GM06990 (cell line): ENCODE results near the gene DTD1.

Source experiments
- DNase-seq: peaks from one replicate; pipeline ENCODE4 v3.0.0-alpha.2; 2011; ENCODE audit not compliant: insufficient read length; ENCODE audit errors: extremely low read depth
- H3K27me3 ChIP-seq: replicated peaks from 2 replicates; pipeline ENCODE4 v1.6.0; 2011; ENCODE audit warnings: low read length; ENCODE audit not compliant: control insufficient read depth, insufficient read depth
- H3K36me3 ChIP-seq: 2 replicates; pipeline ENCODE4 v1.5.1; 2011; ENCODE audit warnings: low read length; ENCODE audit not compliant: control insufficient read depth, insufficient read depth
- H3K4me3 ChIP-seq: replicated peaks from 2 replicates; pipeline ENCODE4 v1.5.1; 2011; ENCODE audit warnings: low read depth, mild to moderate bottlenecking, control low read depth, low read length
- TF ChIP-seq, protein P1 (sequence below): IDR thresholded peaks from 2 replicates; pipeline ENCODE4 v1.5.1; 2011; ENCODE audit warnings: low read length, control low read depth, mild to moderate bottlenecking, inconsistent platforms; ENCODE audit not compliant: insufficient read depth, poor library complexity, severe bottlenecking

Gene DTD1, protein sequence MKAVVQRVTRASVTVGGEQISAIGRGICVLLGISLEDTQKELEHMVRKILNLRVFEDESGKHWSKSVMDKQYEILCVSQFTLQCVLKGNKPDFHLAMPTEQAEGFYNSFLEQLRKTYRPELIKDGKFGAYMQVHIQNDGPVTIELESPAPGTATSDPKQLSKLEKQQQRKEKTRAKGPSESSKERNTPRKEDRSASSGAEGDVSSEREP

DNA sequence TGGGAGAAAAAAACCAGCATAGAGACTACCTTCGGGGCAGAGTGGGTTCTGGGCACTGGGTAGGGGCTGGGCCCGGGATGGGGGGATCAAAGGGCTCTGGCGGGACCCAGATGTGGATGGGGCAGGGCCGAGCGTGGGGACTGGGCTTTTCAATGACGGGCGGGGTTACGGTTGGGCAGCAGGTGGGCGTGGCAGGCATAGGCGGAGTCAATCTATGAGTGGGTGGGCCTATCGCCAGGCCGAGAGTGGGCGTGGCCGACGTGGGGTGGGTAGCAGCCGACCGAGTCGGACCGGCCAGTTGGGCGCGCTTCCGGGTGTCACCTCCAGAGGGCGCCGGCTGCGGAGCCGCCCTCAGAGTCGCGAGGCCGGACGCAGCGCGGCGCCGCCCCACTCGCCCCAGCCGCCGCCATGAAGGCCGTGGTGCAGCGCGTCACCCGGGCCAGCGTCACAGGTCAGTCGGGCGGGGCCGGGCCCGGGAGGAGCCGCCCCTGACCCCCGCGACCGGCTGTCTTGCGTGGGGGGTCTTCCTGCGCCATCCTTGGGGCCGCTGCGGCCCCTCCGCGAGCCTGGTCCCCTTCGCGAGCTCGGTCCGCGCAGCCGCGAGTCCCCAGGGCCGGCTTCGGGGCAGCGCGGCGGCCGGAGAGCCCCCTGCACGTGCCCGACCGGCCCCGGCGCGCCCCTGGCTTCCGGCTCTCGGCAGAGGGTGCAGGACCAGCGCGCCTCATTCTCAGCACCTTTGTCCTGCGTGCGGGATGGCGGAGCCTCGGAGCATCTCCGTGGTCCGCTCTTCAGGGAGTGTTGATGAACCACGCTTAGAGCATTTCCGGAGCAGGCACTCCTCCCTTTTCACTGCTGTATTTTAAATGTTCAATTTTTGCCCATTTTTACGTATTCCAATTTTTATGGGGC, at the start of gene DTD1:
Gene DTD1 (plus strand): TSS at position 390 of the 909 bp plus-strand sequence. CDS start 19 bp downstream, at position 409.
- Histone ChIP-seq H3K36me3 (no peaks in the 10 kb centered on the region), H3K4me3 (peak within 1 kb of the TSS; percentile 80), H3K27me3 (no peaks in the 10 kb centered on the region)
- TF ChIP-seq, protein P1, sequence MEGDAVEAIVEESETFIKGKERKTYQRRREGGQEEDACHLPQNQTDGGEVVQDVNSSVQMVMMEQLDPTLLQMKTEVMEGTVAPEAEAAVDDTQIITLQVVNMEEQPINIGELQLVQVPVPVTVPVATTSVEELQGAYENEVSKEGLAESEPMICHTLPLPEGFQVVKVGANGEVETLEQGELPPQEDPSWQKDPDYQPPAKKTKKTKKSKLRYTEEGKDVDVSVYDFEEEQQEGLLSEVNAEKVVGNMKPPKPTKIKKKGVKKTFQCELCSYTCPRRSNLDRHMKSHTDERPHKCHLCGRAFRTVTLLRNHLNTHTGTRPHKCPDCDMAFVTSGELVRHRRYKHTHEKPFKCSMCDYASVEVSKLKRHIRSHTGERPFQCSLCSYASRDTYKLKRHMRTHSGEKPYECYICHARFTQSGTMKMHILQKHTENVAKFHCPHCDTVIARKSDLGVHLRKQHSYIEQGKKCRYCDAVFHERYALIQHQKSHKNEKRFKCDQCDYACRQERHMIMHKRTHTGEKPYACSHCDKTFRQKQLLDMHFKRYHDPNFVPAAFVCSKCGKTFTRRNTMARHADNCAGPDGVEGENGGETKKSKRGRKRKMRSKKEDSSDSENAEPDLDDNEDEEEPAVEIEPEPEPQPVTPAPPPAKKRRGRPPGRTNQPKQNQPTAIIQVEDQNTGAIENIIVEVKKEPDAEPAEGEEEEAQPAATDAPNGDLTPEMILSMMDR: peak; percentile 55
- peak; percentile 92 for DNase-seq

DNA sequence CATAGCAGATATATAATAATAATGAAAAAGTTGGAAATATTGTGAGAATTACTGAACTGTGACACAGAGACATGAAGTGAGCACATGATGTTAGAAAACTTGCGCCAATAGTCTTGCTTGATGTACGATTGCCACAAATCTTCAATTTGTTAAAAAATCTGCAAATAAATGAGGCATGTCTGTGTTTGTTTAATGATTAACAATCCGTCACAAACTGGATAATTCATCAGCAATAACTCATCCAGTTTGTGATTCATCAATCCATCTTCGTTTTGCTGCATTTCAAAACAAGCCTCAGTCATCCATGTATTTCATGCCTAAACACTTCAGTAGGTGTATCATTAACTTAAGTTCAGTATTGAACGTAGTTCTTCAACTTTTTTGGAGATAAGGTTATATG, 46.1 kb upstream of the DTD1 start:
- H3K4me3 ChIP-seq: no peak overlapping the region
- TF ChIP-seq, protein P1: no peak
- H3K27me3 ChIP-seq: no peaks in the 10 kb centered on the region
- no peak for DNase-seq
- H3K36me3 ChIP-seq: peaks cover 32% of the 10 kb centered on the region

DNA sequence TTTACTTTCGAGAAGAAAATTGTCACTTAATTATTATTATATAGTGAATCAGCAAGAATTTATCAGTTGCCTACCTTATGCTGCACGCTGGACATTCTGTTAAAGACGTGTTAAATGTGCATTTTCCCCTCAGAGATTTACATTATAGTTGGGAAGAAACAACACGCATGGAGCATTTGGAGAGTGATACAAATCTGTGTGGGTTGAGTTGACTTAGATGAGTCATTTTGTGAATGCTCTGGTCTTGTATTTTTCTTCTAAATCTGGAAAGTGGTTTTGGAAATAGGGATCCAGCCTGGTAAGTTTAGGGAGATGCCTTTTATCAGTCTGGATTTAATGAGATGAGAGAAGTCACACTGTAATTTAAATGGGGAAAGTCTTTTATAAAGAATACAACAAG, 44.6 kb upstream of the DTD1 start:
- Histone ChIP-seq H3K27me3 (no peaks in the 10 kb centered on the region), H3K36me3 (peaks cover 34% of the 10 kb centered on the region), H3K4me3 (no peak overlapping the region)
- DNase-seq: no peak
- TF ChIP-seq, protein P1: no peak

DNA sequence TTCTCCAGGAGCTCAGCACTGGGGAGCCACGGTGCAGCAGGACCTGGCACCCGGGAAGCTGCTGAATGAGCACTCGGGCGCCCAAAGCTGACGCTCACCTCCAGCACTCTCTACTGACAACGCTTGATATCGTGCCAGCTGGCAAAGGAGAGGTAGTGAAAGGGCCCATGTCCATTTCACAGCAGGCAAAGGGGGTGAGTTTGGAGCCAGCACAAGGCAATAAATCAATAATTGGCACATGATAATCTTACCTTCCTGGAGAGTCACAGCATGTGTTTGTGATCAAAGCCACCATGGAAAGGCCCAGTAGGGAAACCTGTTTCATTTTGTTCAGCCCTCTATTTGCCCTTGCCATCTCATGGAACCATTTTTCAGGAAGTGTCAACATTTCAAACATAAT, 43.9 kb upstream of the DTD1 start:
- TF ChIP-seq, protein P1: no peak
- Histone ChIP-seq H3K4me3 (no peak overlapping the region), H3K36me3 (peaks cover 34% of the 10 kb centered on the region), H3K27me3 (no peaks in the 10 kb centered on the region)
- no peak for DNase-seq

DNA sequence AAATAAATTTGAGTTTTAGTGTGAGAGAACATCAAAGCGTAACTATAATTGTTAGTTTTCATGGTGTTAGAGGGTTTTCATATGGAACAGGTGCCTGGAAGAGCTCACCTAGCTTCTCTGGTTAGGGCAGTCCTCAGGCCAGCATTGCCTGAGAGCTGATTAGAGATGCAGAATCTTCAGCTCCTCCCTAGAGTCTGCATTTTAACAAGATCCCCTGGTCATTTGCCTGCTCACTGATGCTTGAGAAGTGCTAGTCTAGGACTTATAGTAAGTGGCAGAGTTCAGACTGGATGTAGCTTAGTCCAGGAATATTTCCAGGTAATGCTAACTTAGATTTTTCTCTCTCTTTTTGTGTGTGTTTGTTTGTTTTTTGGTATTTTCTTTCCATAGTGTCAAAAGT, 42.3 kb upstream of the DTD1 start:
- Histone ChIP-seq H3K36me3 (peaks cover 30% of the 10 kb centered on the region), H3K4me3 (no peak overlapping the region), H3K27me3 (no peaks in the 10 kb centered on the region)
- no peak for DNase-seq
- TF ChIP-seq, protein P1: no peak
